Activated T-helper 17 cell treated with anti-CD3 and anti-CD28 coated beads, Interleukin-2, amount 50 U/mL, for 72 hours (primary cell): ENCODE measurements around the gene TBC1D22B. TPM values are rescaled to one million over a fixed set of nuclear protein-coding genes. Genes with fewer than 3 reads are reported as not detected.
A peak's percentile ranks its signal among the peaks of the same experiment; 100 is the strongest.

ENCODE experiments used
- ATAC-seq: fragments of 150-1000 bp; cut with Tn5 transposase; replicated peaks from 2 replicates; pipeline ENCODE4 v1.10.0; 2021; ENCODE audit warnings: mild to moderate bottlenecking, moderate library complexity
- H3K27ac Mint-ChIP-seq: one replicate; pipeline ENCODE4 v1.8.0; 2022; ENCODE audit warnings: mixed read lengths
- H3K27me3 Mint-ChIP-seq: one replicate; pipeline ENCODE4 v1.8.0; 2022; ENCODE audit warnings: mixed read lengths
- H3K36me3 Mint-ChIP-seq: one replicate; pipeline ENCODE4 v1.8.0; 2022; ENCODE audit warnings: low read depth, mild to moderate bottlenecking, mixed read lengths
- H3K4me1 Mint-ChIP-seq: one replicate; pipeline ENCODE4 v1.8.0; 2022; ENCODE audit warnings: mixed read lengths
- H3K4me3 Mint-ChIP-seq: one replicate; pipeline ENCODE4 v1.8.0; 2022; ENCODE audit warnings: mild to moderate bottlenecking, mixed read lengths
- H3K9me3 Mint-ChIP-seq: one replicate; pipeline ENCODE4 v1.8.0; 2022; ENCODE audit warnings: mixed read lengths
- total RNA-seq, 2 donors: library from RNA; stranded (reverse); gene quantifications; one replicate each; pipeline ENCODE4 v1.2.3, GENCODE V29; 2022

Gene TBC1D22B
- total RNA-seq, 2 donors from 2014 or later, result 11.4 to 12.2 TPM

DNA sequence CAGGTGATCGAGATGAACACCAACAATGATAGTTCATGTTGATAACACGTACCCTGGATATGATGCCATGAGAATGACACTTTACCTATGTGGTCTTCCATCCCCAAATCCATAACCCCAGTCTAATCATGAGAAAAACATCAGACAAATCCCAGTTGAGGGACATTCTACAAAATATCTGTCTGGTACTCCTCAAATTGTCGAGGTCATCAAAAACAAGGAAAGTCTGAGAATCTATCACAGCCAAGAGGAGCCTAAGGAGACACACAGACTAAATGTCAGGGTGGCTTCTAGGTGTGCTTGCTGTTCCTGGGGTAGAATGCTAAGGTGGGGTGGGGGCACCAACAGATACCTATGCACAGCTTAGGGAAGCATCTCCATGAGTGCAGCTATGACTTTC is 93.5 kb downstream of the TBC1D22B start:
- Mint-ChIP-seq H3K4me3 (no peak overlapping the region), H3K36me3 (peaks cover 14% of the 10 kb centered on the region), H3K9me3 (no peaks in the 10 kb centered on the region), H3K27me3 (peaks cover 3% of the 10 kb centered on the region), H3K27ac (no peak overlapping the region), H3K4me1 (peaks cover 18% of the 10 kb centered on the region)
- no peak for ATAC-seq

GRCh38 chr6:37352384-37352783 is 94.8 kb downstream of the TBC1D22B start:
- ATAC-seq, result no peak
- Mint-ChIP-seq H3K4me1 (peaks cover 22% of the 10 kb centered on the region), H3K4me3 (peak overlapping the region; percentile 96), H3K27me3 (no peaks in the 10 kb centered on the region), H3K27ac (peak overlapping the region; percentile 28), H3K36me3 (peaks cover 14% of the 10 kb centered on the region), H3K9me3 (no peaks in the 10 kb centered on the region)

DNA sequence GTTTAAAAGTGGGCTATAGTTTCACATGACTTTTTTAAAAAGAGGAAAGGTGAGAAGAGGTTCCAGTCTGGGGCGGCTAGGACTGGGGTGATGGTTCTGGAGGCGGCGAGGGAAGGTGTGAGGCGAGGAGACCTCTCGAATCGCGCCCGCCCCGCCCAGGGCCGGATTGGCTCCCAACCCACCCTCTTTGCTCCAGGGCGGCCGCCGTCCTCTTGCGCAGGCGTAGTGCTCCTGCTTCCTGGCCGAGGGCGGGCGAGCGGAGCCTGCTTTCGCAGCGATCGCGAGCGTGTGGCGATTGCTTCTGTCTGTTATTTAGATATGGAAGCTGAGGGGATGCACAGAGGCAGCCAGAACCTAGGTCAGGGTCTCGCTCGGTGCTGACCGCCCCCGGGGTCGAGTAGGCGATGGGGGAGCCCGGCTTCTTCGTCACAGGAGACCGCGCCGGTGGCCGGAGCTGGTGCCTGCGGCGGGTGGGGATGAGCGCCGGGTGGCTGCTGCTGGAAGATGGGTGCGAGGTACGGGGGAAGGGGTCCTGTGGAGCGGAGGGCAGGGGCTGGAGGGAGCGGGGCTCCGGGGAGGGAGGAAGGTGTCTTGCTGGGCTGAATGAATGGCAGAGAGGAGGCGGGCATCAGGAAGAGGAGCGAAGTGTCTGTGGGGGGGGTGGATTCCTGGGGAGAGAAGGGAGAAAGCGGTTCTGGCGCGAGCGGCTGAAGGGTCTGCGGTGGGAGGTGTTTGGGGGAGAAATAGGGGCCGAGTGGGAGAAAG is 96.4 kb downstream of the TBC1D22B start, which contains the start of gene RNF8:
Gene RNF8, plus strand, starts transcription at position 223 of the 765 bp plus-strand sequence. Its CDS starts 182 bp downstream, at position 405.
- ATAC-seq, result peak; percentile 98
- Mint-ChIP-seq H3K4me1 (peaks cover 29% of the 10 kb centered on the region), H3K4me3 (peak within 1 kb of the TSS; percentile 96), H3K36me3 (peaks cover 14% of the 10 kb centered on the region), H3K27me3 (no peaks in the 10 kb centered on the region), H3K27ac (peak within 1 kb of the TSS; percentile 94), H3K9me3 (no peaks in the 10 kb centered on the region)

DNA sequence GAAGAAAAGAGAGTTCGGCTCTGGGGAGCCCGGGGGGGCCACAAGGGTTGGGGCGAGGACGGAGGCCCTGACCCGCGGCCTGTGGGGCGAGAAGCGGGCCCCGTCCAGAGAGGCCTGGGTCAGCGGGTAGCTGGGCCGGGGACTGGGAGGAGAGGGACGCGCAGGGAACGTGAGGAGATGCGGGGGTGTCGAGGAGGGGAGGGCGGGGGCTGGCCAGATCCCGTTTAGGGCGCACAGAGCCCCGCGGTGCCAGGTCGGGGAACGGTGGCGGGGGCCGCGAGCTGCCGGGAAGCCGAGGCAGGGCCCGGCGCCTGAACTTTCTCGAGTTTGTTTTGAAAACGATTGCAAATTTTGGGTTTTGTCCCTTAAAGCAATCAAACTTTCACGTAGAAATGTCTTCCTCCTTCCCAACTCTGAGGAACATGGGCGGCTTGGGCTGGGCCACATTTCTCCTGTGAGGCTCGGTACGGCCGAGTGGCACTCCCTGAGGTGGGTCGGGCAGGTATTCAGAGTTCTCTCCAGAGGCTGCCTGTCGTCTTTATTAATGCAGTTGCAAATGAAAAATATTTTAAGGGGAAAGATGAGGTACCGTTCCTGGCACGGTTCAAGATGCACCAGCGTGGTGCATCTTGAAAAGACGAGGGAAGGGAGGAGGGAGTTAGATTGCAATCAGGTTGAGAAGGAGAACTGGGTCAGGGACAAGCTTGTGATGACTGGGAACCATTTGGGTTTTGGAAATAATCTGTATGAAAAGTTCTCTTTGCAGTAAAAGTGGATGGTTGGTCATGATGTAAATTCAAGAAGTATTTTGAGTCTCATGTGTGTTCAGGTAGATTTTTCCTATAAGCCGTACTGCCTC is 97.2 kb downstream of the TBC1D22B start:
- no peaks in the 10 kb centered on the region for H3K27me3 Mint-ChIP-seq
- ATAC-seq, result peak; percentile 8
- H3K27ac Mint-ChIP-seq, result peak overlapping the region; percentile 94
- H3K36me3 Mint-ChIP-seq, result peaks cover 22% of the 10 kb centered on the region
- H3K4me1 Mint-ChIP-seq, result peaks cover 29% of the 10 kb centered on the region
- no peaks in the 10 kb centered on the region for H3K9me3 Mint-ChIP-seq
- peak overlapping the region; percentile 96 for H3K4me3 Mint-ChIP-seq

DNA sequence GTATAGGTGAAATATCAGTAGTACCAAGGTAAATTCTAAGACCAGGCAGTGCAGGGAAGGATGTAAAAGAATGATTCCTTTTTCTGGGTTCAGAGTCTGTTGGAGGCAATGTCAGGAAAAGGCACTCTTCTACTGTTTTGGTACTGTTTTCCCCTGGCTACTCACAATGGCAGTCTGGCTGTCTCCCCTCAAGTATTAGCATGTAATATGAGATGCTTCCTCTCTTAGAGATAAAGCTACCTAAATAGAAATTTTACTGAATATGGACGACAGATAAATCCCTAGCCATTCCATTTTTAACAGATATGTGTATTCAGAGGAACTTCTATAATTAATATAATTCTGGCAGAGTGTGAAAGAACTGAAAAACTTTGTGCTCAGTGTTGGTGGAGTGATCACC is 99.7 kb downstream of the TBC1D22B start:
- Mint-ChIP-seq H3K36me3 (peaks cover 42% of the 10 kb centered on the region), H3K4me1 (peaks cover 29% of the 10 kb centered on the region), H3K9me3 (no peaks in the 10 kb centered on the region), H3K4me3 (no peak overlapping the region), H3K27ac (no peak overlapping the region), H3K27me3 (no peaks in the 10 kb centered on the region)
- no peak for ATAC-seq

GRCh38 chr6:37357860-37358259 is 100.3 kb downstream of the TBC1D22B start:
- H3K27me3 Mint-ChIP-seq, result no peaks in the 10 kb centered on the region
- no peak overlapping the region for H3K27ac Mint-ChIP-seq
- H3K4me1 Mint-ChIP-seq, result peaks cover 29% of the 10 kb centered on the region
- no peaks in the 10 kb centered on the region for H3K9me3 Mint-ChIP-seq
- peaks cover 48% of the 10 kb centered on the region for H3K36me3 Mint-ChIP-seq
- no peak overlapping the region for H3K4me3 Mint-ChIP-seq
- no peak for ATAC-seq

GRCh38 chr6:37359039-37359438 is 101.5 kb downstream of the TBC1D22B start:
- Mint-ChIP-seq H3K4me1 (peaks cover 24% of the 10 kb centered on the region), H3K4me3 (no peak overlapping the region), H3K9me3 (no peaks in the 10 kb centered on the region), H3K36me3 (peaks cover 54% of the 10 kb centered on the region), H3K27me3 (no peaks in the 10 kb centered on the region), H3K27ac (peak overlapping the region; percentile 1)
- ATAC-seq, result no peak

- Mint-ChIP-seq H3K36me3 (peaks cover 55% of the 10 kb centered on the region), H3K27ac (no peak overlapping the region), H3K4me3 (no peak overlapping the region), H3K27me3 (no peaks in the 10 kb centered on the region), H3K4me1 (peaks cover 7% of the 10 kb centered on the region), H3K9me3 (no peaks in the 10 kb centered on the region)
- no peak for ATAC-seq
Measured at GRCh38 chr6:37362101-37362828, 104.7 kb downstream of the TBC1D22B start.

GRCh38 chr6:37365791-37366190 is 108.2 kb downstream of the TBC1D22B start:
- Mint-ChIP-seq H3K4me1 (peaks cover 6% of the 10 kb centered on the region), H3K4me3 (no peak overlapping the region), H3K27ac (no peak overlapping the region), H3K27me3 (no peaks in the 10 kb centered on the region), H3K9me3 (no peaks in the 10 kb centered on the region), H3K36me3 (peaks cover 70% of the 10 kb centered on the region)
- no peak for ATAC-seq

DNA sequence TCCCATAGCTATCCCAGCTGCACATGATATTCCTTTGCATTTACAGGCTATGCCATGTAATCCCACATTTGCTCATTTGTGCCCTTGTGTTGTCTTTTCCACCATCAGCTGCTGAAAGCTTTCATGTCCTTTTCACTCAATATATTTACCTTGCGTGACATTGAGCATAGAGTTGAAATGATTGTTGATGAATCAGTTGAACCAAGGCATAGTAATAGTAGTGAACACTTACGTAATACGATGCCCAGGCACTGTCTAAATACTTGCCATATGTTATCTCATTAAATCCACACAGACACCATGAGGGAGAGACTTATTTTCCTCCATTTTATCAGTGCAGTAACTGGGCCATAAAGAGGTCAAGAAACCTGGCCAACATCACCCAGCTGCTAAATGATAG is 109.3 kb downstream of the TBC1D22B start:
- peaks cover 63% of the 10 kb centered on the region for H3K36me3 Mint-ChIP-seq
- H3K27ac Mint-ChIP-seq, result no peak overlapping the region
- no peaks in the 10 kb centered on the region for H3K27me3 Mint-ChIP-seq
- H3K9me3 Mint-ChIP-seq, result no peaks in the 10 kb centered on the region
- H3K4me3 Mint-ChIP-seq, result no peak overlapping the region
- peaks cover 6% of the 10 kb centered on the region for H3K4me1 Mint-ChIP-seq
- ATAC-seq, result no peak

DNA sequence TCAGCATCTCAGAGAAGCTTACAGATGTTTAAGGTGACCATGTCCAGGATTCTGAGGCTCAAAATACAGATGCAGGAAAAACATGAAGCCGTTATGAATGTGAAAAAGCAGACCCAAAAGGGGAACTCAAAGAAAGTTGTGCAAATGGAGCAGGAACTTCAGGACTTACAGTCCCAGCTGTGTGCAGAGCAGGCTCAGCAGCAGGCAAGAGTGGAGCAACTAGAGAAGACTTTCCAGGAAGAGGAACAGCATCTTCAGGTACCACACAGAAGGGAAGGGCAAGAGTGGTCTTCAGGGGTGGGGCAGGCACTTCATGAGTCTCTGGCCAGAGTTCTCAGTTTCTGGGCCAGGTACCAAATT is 111.4 kb downstream of the TBC1D22B start:
- Mint-ChIP-seq H3K4me1 (peaks cover 6% of the 10 kb centered on the region), H3K27me3 (no peaks in the 10 kb centered on the region), H3K27ac (peak overlapping the region; percentile 15), H3K36me3 (peaks cover 55% of the 10 kb centered on the region), H3K9me3 (no peaks in the 10 kb centered on the region), H3K4me3 (no peak overlapping the region)
- ATAC-seq, result no peak

DNA sequence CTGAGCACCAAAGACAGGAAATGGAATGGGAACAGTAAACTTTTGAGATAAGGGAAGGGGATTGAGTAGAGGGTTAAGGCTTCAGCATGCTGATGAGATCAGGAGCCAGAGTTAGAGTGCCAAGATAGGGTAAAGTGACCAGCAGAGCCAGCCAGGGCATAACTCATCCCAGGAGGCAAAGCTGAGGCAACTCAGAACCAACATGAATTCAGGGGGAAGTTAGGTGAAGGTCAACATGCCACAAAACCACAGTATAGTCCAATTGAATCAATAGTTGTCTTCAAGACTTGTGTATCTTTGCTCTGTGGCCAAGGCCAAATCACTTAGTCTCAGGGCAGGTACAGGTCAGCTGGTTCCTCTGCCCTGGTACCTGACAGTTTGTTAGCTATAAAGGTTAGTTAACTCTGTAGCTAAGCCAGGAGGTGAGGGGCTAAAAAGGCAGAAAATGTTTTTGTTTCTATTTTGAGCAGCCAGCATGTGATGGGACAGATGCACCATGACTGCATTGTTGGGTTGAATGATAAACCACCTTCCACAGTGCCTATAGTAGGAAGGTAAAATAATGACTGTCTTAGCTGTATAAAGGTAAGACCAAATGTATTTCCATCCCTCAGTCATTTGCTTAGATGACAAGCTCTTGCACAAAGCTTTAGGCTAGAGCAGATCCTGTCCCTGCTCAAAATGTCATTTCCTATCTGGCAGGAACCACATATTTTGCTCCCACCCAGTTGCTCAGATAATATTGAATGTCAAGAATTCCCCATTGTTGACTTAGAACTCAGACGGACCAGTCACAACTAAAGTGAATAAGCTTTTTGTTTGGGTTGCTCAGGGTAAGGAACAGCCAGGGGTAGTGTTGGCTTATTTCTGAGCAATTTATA is 112.0 kb downstream of the TBC1D22B start:
- peak; percentile 47 for ATAC-seq
- peaks cover 6% of the 10 kb centered on the region for H3K4me1 Mint-ChIP-seq
- no peaks in the 10 kb centered on the region for H3K9me3 Mint-ChIP-seq
- H3K4me3 Mint-ChIP-seq, result no peak overlapping the region
- peaks cover 55% of the 10 kb centered on the region for H3K36me3 Mint-ChIP-seq
- H3K27me3 Mint-ChIP-seq, result no peaks in the 10 kb centered on the region
- H3K27ac Mint-ChIP-seq, result peak overlapping the region; percentile 15

DNA sequence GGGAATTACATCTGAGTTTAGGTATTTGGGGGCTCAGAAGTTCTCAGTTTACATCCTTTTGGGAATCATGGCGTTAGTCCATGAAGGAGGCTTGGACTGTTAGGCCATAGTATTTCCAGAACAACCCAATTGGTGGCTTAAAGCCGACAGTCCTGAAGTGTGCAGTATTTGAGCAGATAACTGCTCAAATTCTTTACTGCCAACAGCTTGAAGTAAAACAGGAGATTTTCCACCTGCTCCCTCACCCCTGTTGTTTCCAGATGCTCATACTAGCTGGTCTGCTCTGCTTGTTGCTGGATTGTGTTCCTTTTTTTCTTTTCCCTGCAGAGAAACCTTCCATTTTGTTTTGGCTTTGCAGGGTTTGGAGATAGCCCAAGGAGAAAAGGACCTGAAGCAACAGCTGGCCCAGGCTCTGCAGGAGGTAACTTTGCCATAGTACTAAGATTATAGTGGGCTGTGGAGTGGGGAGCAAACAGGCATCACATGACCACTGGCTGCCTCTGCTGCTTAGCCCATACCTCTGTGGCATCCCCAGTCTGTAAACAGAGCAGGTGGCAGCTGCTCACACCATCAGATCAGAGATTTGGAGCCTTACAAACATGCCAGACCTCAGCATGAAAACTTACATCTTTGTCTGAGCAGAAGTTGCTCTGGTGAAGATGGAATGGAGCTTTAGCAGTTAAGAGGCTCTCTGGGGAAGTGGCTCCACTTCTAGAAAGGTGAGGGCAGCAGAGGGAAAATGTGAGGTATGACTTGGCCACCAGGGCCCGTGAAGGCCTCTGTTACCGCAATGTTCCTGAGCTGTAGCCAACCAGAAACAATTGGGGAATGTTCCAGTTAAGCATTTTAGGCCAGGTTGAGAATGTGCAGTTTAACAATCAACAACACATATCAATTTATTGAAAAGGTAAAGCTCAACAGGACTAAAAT is 113.8 kb downstream of the TBC1D22B start:
- no peaks in the 10 kb centered on the region for H3K27me3 Mint-ChIP-seq

More for the DNA sequence above, 113.8 kb downstream of the TBC1D22B start:
- H3K36me3 Mint-ChIP-seq, result peaks cover 69% of the 10 kb centered on the region
- ATAC-seq, result no peak
- no peak overlapping the region for H3K27ac Mint-ChIP-seq
- H3K4me3 Mint-ChIP-seq, result no peak overlapping the region
- H3K9me3 Mint-ChIP-seq, result no peaks in the 10 kb centered on the region
- peaks cover 6% of the 10 kb centered on the region for H3K4me1 Mint-ChIP-seq
